ENCODE measurements around the gene NKX2-8. TPM values are rescaled to one million over a fixed set of nuclear protein-coding genes. Genes with fewer than 3 reads are reported as not detected.

NKX2-8 gene
- total and polyA plus RNA-seq, 2 of the 13 experiments (the other 11 are each of a cell fraction or from before 2014, with no cell fraction given) = not detected

DNA sequence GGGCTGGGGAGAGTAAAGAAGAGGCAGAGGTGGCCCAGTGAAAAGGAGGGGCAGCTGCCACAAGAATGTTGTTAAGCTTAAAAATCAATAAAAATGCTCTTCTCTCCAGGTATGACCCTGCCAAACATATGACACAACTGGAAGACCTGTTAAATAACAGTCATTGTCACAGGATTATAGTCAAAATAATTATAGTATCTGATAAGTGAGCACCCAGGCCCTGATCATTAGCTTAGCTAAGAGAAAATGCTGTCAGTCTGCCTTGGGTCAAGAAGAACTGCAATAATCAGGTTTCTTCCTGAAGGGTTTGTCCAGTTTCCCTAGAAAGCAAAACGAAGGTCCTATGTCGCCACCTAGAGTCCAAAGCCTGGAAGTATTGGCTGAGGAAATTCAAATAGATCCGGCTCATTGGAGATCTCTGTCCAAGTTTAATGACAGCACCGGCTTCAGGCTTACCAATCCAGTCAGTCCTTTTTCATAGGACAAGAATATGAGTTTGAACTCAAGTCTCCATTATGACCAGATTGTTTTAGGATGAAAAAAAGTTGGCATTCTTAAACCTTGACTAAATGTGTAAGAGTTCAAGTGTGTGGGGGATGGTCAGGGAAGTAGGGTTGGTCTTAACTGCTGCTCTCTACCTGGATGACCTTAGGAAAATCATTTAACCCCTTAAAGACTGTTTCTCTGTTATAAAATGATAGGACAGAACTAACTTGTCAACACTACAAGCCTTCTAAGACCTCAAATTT lies 22.5 kb upstream of the NKX2-8 start (continued):
- no peak for TF ChIP-seq POLR2G (IDR thresholded peaks at IDR 0.05; ENCODE audit: low read depth, low read length)
- TF ChIP-seq ELF3 (CRISPR knock-in tag; IDR thresholded peaks at IDR 0.05) = peak; percentile 56; the same call in 1 of the 2 replicates
- TF ChIP-seq, protein P1, sequence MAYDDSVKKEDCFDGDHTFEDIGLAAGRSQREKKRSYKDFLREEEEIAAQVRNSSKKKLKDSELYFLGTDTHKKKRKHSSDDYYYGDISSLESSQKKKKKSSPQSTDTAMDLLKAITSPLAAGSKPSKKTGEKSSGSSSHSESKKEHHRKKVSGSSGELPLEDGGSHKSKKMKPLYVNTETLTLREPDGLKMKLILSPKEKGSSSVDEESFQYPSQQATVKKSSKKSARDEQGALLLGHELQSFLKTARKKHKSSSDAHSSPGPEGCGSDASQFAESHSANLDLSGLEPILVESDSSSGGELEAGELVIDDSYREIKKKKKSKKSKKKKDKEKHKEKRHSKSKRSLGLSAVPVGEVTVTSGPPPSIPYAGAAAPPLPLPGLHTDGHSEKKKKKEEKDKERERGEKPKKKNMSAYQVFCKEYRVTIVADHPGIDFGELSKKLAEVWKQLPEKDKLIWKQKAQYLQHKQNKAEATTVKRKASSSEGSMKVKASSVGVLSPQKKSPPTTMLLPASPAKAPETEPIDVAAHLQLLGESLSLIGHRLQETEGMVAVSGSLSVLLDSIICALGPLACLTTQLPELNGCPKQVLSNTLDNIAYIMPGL (CRISPR knock-in tag; IDR thresholded peaks at IDR 0.05; ENCODE audit: borderline replicate concordance in 1 of 2, low read depth in 1 of 2) = peak; percentile 15 to 34; a peak in 1 of 4 replicates
- TF ChIP-seq, protein P2, sequence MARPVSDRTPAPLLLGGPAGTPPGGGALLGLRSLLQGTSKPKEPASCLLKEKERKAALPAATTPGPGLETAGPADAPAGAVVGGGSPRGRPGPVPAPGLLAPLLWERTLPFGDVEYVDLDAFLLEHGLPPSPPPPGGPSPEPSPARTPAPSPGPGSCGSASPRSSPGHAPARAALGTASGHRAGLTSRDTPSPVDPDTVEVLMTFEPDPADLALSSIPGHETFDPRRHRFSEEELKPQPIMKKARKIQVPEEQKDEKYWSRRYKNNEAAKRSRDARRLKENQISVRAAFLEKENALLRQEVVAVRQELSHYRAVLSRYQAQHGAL (CRISPR knock-in tag; IDR thresholded peaks at IDR 0.05; ENCODE audit: not compliant biosample characterization) = peak; percentile 69
- 0 out of 2 replicates have a peak, but pooled peaks have one; percentile 44 for TF ChIP-seq IRF2 (CRISPR knock-in tag; IDR thresholded peaks at IDR 0.05)
- TF ChIP-seq RARA (CRISPR knock-in tag; IDR thresholded peaks at IDR 0.05) = peak; percentile 85
- TF ChIP-seq, protein P3, sequence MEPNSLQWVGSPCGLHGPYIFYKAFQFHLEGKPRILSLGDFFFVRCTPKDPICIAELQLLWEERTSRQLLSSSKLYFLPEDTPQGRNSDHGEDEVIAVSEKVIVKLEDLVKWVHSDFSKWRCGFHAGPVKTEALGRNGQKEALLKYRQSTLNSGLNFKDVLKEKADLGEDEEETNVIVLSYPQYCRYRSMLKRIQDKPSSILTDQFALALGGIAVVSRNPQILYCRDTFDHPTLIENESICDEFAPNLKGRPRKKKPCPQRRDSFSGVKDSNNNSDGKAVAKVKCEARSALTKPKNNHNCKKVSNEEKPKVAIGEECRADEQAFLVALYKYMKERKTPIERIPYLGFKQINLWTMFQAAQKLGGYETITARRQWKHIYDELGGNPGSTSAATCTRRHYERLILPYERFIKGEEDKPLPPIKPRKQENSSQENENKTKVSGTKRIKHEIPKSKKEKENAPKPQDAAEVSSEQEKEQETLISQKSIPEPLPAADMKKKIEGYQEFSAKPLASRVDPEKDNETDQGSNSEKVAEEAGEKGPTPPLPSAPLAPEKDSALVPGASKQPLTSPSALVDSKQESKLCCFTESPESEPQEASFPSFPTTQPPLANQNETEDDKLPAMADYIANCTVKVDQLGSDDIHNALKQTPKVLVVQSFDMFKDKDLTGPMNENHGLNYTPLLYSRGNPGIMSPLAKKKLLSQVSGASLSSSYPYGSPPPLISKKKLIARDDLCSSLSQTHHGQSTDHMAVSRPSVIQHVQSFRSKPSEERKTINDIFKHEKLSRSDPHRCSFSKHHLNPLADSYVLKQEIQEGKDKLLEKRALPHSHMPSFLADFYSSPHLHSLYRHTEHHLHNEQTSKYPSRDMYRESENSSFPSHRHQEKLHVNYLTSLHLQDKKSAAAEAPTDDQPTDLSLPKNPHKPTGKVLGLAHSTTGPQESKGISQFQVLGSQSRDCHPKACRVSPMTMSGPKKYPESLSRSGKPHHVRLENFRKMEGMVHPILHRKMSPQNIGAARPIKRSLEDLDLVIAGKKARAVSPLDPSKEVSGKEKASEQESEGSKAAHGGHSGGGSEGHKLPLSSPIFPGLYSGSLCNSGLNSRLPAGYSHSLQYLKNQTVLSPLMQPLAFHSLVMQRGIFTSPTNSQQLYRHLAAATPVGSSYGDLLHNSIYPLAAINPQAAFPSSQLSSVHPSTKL (CRISPR knock-in tag; IDR thresholded peaks at IDR 0.05) = peak; percentile 75
- TF ChIP-seq STAG1 (CRISPR knock-in tag; IDR thresholded peaks at IDR 0.05) = peak; percentile 93
- TF ChIP-seq HNF4A (CRISPR knock-in tag; IDR thresholded peaks at IDR 0.05) = peak; percentile 47
- TF ChIP-seq POGZ (CRISPR knock-in tag; IDR thresholded peaks at IDR 0.05) = no peak
- TF ChIP-seq TBX2 (CRISPR knock-in tag; IDR thresholded peaks at IDR 0.05; ENCODE audit: borderline replicate concordance) = no peak
- TF ChIP-seq REXO4 (CRISPR knock-in tag; IDR thresholded peaks at IDR 0.05; ENCODE audit: borderline replicate concordance) = no peak
- TF ChIP-seq NKX3-1 (CRISPR knock-in tag; IDR thresholded peaks at IDR 0.05) = peak; percentile 58; the same call in 1 of the 2 replicates
- 0 out of 2 replicates have a peak, but pooled peaks have one; percentile 32 for TF ChIP-seq ZBTB21 (CRISPR knock-in tag; IDR thresholded peaks at IDR 0.05)
- peak; percentile 45; the same call in 1 of the 2 replicates for TF ChIP-seq NR2F6 (IDR thresholded peaks at IDR 0.05)
- peak; percentile 32; the same call in 1 of the 2 replicates for TF ChIP-seq NR2F6 (CRISPR knock-in tag; IDR thresholded peaks at IDR 0.05)
- TF ChIP-seq TBL1XR1 (IDR thresholded peaks at IDR 0.05; ENCODE audit: borderline replicate concordance, low read length, partially characterized antibody) = peak; percentile 98
- TF ChIP-seq HMG20B (CRISPR knock-in tag; conservative IDR thresholded peaks at IDR 0.05) = 0 out of 2 replicates have a peak, but pooled peaks have one; percentile 47
- TF ChIP-seq ZNF33B (CRISPR knock-in tag; IDR thresholded peaks at IDR 0.05) = 0 out of 2 replicates have a peak, but pooled peaks have one; percentile 21
- peak; percentile 72; the same call in 1 of the 2 replicates for TF ChIP-seq KLF12 (CRISPR knock-in tag; IDR thresholded peaks at IDR 0.05; ENCODE audit: borderline replicate concordance)
- TF ChIP-seq, protein P4, sequence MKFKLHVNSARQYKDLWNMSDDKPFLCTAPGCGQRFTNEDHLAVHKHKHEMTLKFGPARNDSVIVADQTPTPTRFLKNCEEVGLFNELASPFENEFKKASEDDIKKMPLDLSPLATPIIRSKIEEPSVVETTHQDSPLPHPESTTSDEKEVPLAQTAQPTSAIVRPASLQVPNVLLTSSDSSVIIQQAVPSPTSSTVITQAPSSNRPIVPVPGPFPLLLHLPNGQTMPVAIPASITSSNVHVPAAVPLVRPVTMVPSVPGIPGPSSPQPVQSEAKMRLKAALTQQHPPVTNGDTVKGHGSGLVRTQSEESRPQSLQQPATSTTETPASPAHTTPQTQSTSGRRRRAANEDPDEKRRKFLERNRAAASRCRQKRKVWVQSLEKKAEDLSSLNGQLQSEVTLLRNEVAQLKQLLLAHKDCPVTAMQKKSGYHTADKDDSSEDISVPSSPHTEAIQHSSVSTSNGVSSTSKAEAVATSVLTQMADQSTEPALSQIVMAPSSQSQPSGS (CRISPR knock-in tag; IDR thresholded peaks at IDR 0.05) = 0 out of 2 replicates have a peak, but pooled peaks have one; percentile 34
- TF ChIP-seq ZFAT (CRISPR knock-in tag; conservative IDR thresholded peaks at IDR 0.05) = 0 out of 2 replicates have a peak, but pooled peaks have one; percentile 59
